NT2/D1 (cell line): ENCODE data around the gene LRRC75A.
"Not testable (repeated sequence)": the region's sequence is repeated elsewhere in the genome, so short reads cannot be mapped to it uniquely, and the experiment has no call there.

Experiments used
- DNase-seq: peaks from one replicate; pipeline ENCODE4 v3.0.0-alpha.2; 2011; ENCODE audit warnings: low read depth, low spot score
- H3K27me3 ChIP-seq: 2 replicates; pipeline ENCODE4 v1.6.0; 2011; ENCODE audit warnings: mild to moderate bottlenecking; ENCODE audit not compliant: insufficient read length, insufficient read depth
- H3K36me3 ChIP-seq: 2 replicates; pipeline ENCODE4 v1.6.1; 2011; ENCODE audit warnings: mild to moderate bottlenecking, low read length, mixed read lengths; ENCODE audit not compliant: insufficient read depth, insufficient read length
- H3K4me1 ChIP-seq: 2 replicates; pipeline ENCODE4 v1.5.1; 2011; ENCODE audit not compliant: insufficient read depth, insufficient read length
- H3K4me3 ChIP-seq: 2 replicates; pipeline ENCODE4 v1.5.1; 2011; ENCODE audit warnings: low read depth; ENCODE audit not compliant: insufficient read length
- H3K9ac ChIP-seq: 2 replicates; pipeline ENCODE4 v1.6.0; 2011; ENCODE audit warnings: low read depth; ENCODE audit not compliant: insufficient read length
- H3K9me3 ChIP-seq: 2 replicates; pipeline ENCODE4 v1.5.1; 2011; ENCODE audit warnings: mild to moderate bottlenecking, low read length; ENCODE audit not compliant: insufficient read depth
- SUZ12 ChIP-seq: IDR thresholded peaks from 2 replicates; pipeline ENCODE4 v1.6.1; 2011; ENCODE audit not compliant: insufficient read length, insufficient read depth; ENCODE audit errors: extremely low read depth
- YY1 ChIP-seq: IDR thresholded peaks from 2 replicates; pipeline ENCODE4 v1.6.1; 2011; ENCODE audit not compliant: insufficient read length, insufficient read depth
- ZNF274 ChIP-seq: IDR thresholded peaks from 2 replicates; pipeline ENCODE4 v1.6.1; 2011; ENCODE audit warnings: mild to moderate bottlenecking, low read depth, low read length

The LRRC75A gene

GRCh38 chr17:16406742-16407674 is 85.0 kb downstream of the LRRC75A start:
- H3K9me3 ChIP-seq = no peaks in the 10 kb centered on the region
- no peak for DNase-seq
- H3K9ac ChIP-seq = peak overlapping the region; percentile 76
- no peaks in the 10 kb centered on the region for H3K27me3 ChIP-seq
- peak overlapping the region; percentile 59 for H3K4me3 ChIP-seq
- TF ChIP-seq YY1 = no peak
- no peak for TF ChIP-seq SUZ12
- TF ChIP-seq ZNF274 = no peak
- H3K36me3 ChIP-seq = no peaks in the 10 kb centered on the region
- no peaks in the 10 kb centered on the region for H3K4me1 ChIP-seq

GRCh38 chr17:16403847-16404246 is 88.1 kb downstream of the LRRC75A start:
- H3K36me3 ChIP-seq, H3K27me3 ChIP-seq, H3K9ac ChIP-seq, DNase-seq, H3K4me3 ChIP-seq, H3K9me3 ChIP-seq, H3K4me1 ChIP-seq: not testable (repeated sequence)

- Histone ChIP-seq H3K4me1 (peaks cover 4% of the 10 kb centered on the region), H3K9ac (no peak overlapping the region), H3K4me3 (no peak overlapping the region), H3K27me3 (no peaks in the 10 kb centered on the region), H3K9me3 (no peaks in the 10 kb centered on the region), H3K36me3 (no peaks in the 10 kb centered on the region)
- no peak for DNase-seq
- no peak for TF ChIP-seq ZNF274
- TF ChIP-seq SUZ12 = no peak
- no peak for TF ChIP-seq YY1
Measured at GRCh38 chr17:16398270-16399267, 93.4 kb downstream of the LRRC75A start.

- not testable (repeated sequence) for H3K4me3 ChIP-seq, H3K27me3 ChIP-seq, H3K4me1 ChIP-seq, H3K9me3 ChIP-seq, DNase-seq, H3K9ac ChIP-seq, H3K36me3 ChIP-seq
Measured at GRCh38 chr17:16396693-16397092, 95.3 kb downstream of the LRRC75A start.

GRCh38 chr17:16395887-16396286 is 96.1 kb downstream of the LRRC75A start:
- H3K9ac ChIP-seq, H3K4me1 ChIP-seq, H3K36me3 ChIP-seq, DNase-seq, H3K27me3 ChIP-seq, H3K9me3 ChIP-seq, H3K4me3 ChIP-seq: not testable (repeated sequence)

- H3K27me3 ChIP-seq, H3K4me3 ChIP-seq, H3K9ac ChIP-seq, H3K4me1 ChIP-seq, H3K9me3 ChIP-seq, H3K36me3 ChIP-seq, DNase-seq: not testable (repeated sequence)
Measured at GRCh38 chr17:16392491-16392890, 99.5 kb downstream of the LRRC75A start.
